HFFc6 (cell line): ENCODE data around the gene KLHL30. TPM values are rescaled to one million over a fixed set of nuclear protein-coding genes. Genes with fewer than 3 reads are reported as not detected.

Experiments used
- DNase-seq: peaks from one replicate; pipeline ENCODE4 v3.0.0-alpha.2; 2018
- H3K27ac Mint-ChIP-seq: 2 replicates; pipeline ENCODE4 v1.8.0; 2020; ENCODE audit warnings: mild to moderate bottlenecking, mixed read lengths
- H3K27me3 Mint-ChIP-seq: 2 replicates; pipeline ENCODE4 v1.8.0; 2021; ENCODE audit warnings: mild to moderate bottlenecking, moderate library complexity, mixed read lengths; ENCODE audit not compliant: insufficient read depth
- H3K36me3 Mint-ChIP-seq: 2 replicates; pipeline ENCODE4 v1.8.0; 2021; ENCODE audit warnings: low read depth, mixed read lengths
- H3K4me1 Mint-ChIP-seq: 2 replicates; pipeline ENCODE4 v1.8.0; 2020; ENCODE audit warnings: low read depth, mixed read lengths
- H3K4me3 Mint-ChIP-seq: 2 replicates; pipeline ENCODE4 v1.8.0; 2020; ENCODE audit warnings: mild to moderate bottlenecking, moderate library complexity, mixed read lengths
- H3K9me3 Mint-ChIP-seq: 2 replicates; pipeline ENCODE4 v1.8.0; 2020; ENCODE audit warnings: mild to moderate bottlenecking, mixed read lengths
- CTCF ChIP-seq: fragments of 200-600 bp; sonication (generic); IDR thresholded peaks from 2 replicates; pipeline ENCODE4 v1.5.0; 2021; ENCODE audit warnings: antibody characterized with exemption, mild to moderate bottlenecking
- total RNA-seq, 6 experiments: library from RNA; stranded (reverse); fragmentation: NEBNext Ultra II Directional; extraction: Animal tissue kit (Norgen Biotek cat#: 25700); gene quantifications; 2 replicates in 1 of 6; 3 replicates in 5 of 6; pipeline ENCODE4 v1.2.3, GENCODE V29; 2021

Gene KLHL30
- total RNA-seq, 6 experiments from 2014 or later: 0.05 to 0.14 (median 0.12) TPM; not detected in 2

- Mint-ChIP-seq H3K4me1 (peaks cover 22% of the 10 kb centered on the region), H3K4me3 (no peak overlapping the region), H3K36me3 (no peaks in the 10 kb centered on the region), H3K27ac (no peak overlapping the region), H3K27me3 (peaks cover 3% of the 10 kb centered on the region), H3K9me3 (no peaks in the 10 kb centered on the region)
- no peak for TF ChIP-seq CTCF
- no peak for DNase-seq
These were observed 4.1 kb downstream of the KLHL30 start for GRCh38 chr2:238142382-238143205.

GRCh38 chr2:238143239-238143951 lies 4.9 kb downstream of the KLHL30 start:
- Mint-ChIP-seq H3K36me3 (no peaks in the 10 kb centered on the region), H3K4me3 (0 out of 2 replicates have a peak overlapping the region, but pooled peaks have one; percentile 41), H3K4me1 (peaks cover 22% of the 10 kb centered on the region), H3K27me3 (peaks cover 3% of the 10 kb centered on the region), H3K9me3 (no peaks in the 10 kb centered on the region), H3K27ac (peak overlapping the region; percentile 65)
- peak; percentile 56 for DNase-seq
- no peak for TF ChIP-seq CTCF

GRCh38 chr2:238144262-238144661 lies 5.8 kb downstream of the KLHL30 start:
- DNase-seq: no peak
- peaks cover 22% of the 10 kb centered on the region for H3K4me1 Mint-ChIP-seq
- no peak for TF ChIP-seq CTCF
- H3K27ac Mint-ChIP-seq: no peak overlapping the region
- no peak overlapping the region for H3K4me3 Mint-ChIP-seq
- H3K36me3 Mint-ChIP-seq: no peaks in the 10 kb centered on the region
- H3K9me3 Mint-ChIP-seq: no peaks in the 10 kb centered on the region
- peaks cover 3% of the 10 kb centered on the region for H3K27me3 Mint-ChIP-seq

- Mint-ChIP-seq H3K9me3 (no peaks in the 10 kb centered on the region), H3K27ac (no peak overlapping the region), H3K4me3 (no peak overlapping the region), H3K27me3 (peaks cover 3% of the 10 kb centered on the region), H3K36me3 (no peaks in the 10 kb centered on the region), H3K4me1 (peaks cover 22% of the 10 kb centered on the region)
- DNase-seq: no peak
- TF ChIP-seq CTCF: no peak
These were observed 6.6 kb downstream of the KLHL30 start for GRCh38 chr2:238145046-238145445.

- Mint-ChIP-seq H3K36me3 (no peaks in the 10 kb centered on the region), H3K27ac (no peak overlapping the region), H3K27me3 (peaks cover 3% of the 10 kb centered on the region), H3K4me1 (peaks cover 22% of the 10 kb centered on the region), H3K9me3 (no peaks in the 10 kb centered on the region), H3K4me3 (no peak overlapping the region)
- TF ChIP-seq CTCF: no peak
- DNase-seq: no peak
These were observed 7.4 kb downstream of the KLHL30 start for GRCh38 chr2:238145851-238146250.
